HG03342 (cell line): ENCODE measurements around the gene LDB3.
A peak's percentile ranks its signal among the peaks of the same experiment; 100 is the strongest.
"Not testable (repeated sequence)": the region's sequence is repeated elsewhere in the genome, so short reads cannot be mapped to it uniquely, and the experiment has no call there.

Experiments used
- ATAC-seq: cut with Tn5 transposase; IDR thresholded peaks from one replicate; pipeline ENCODE4 v1.9.1; 2021; ENCODE audit warnings: mild to moderate bottlenecking, moderate library complexity; ENCODE audit not compliant: unreplicated experiment

The LDB3 gene

GRCh38 chr10:86668297-86669165 lies at the start of gene LDB3:
Gene LDB3 (plus strand): TSS chr10:86668511. CDS start chr10:86668692, 181 bp downstream.
- ATAC-seq = peak; percentile 49

- ATAC-seq = no peak
Observed at GRCh38 chr10:86628311-86628710, 40.0 kb upstream of the LDB3 start.

- ATAC-seq = no peak
Observed at GRCh38 chr10:86630079-86630478, 38.2 kb upstream of the LDB3 start.

- no peak for ATAC-seq
Observed at GRCh38 chr10:86632009-86632800, 36.1 kb upstream of the LDB3 start.

GRCh38 chr10:86632951-86633350 lies 35.4 kb upstream of the LDB3 start:
- no peak for ATAC-seq

GRCh38 chr10:86635402-86635801 lies 32.9 kb upstream of the LDB3 start:
- no peak for ATAC-seq

- no peak for ATAC-seq
Observed at GRCh38 chr10:86636311-86636710, 32.0 kb upstream of the LDB3 start.

GRCh38 chr10:86642021-86642420 lies 26.3 kb upstream of the LDB3 start:
- ATAC-seq = no peak

GRCh38 chr10:86642499-86642898 lies 25.8 kb upstream of the LDB3 start:
- ATAC-seq = no peak

GRCh38 chr10:86644152-86644793 lies 24.0 kb upstream of the LDB3 start:
- ATAC-seq = no peak

- ATAC-seq = no peak
Observed at GRCh38 chr10:86644794-86645445, 23.4 kb upstream of the LDB3 start.

- not testable (repeated sequence) for ATAC-seq
Observed at GRCh38 chr10:86645621-86646165, 22.6 kb upstream of the LDB3 start.

- ATAC-seq = no peak
Observed at GRCh38 chr10:86646532-86646931, 21.8 kb upstream of the LDB3 start.

GRCh38 chr10:86646933-86647332 lies 21.4 kb upstream of the LDB3 start:
- ATAC-seq = no peak

GRCh38 chr10:86647773-86648703 lies 20.3 kb upstream of the LDB3 start:
- no peak for ATAC-seq

GRCh38 chr10:86648704-86649427 lies 19.4 kb upstream of the LDB3 start:
- ATAC-seq = no peak

- no peak for ATAC-seq
Observed at GRCh38 chr10:86649471-86650150, 18.7 kb upstream of the LDB3 start.

- no peak for ATAC-seq
Observed at GRCh38 chr10:86650151-86650550, 18.2 kb upstream of the LDB3 start.
